Nephron (organoid): Measurements from ENCODE around the gene STK10.
A peak's percentile ranks its signal among the peaks of the same experiment; 100 is the strongest.

ENCODE experiments used
- H3K27ac Mint-ChIP-seq, 3 experiments: 2 replicates each; pipeline ENCODE4 v1.8.0; 2020; ENCODE audit warnings: mixed read lengths in 3 of 3, mild to moderate bottlenecking in 2 of 3, moderate library complexity in 1 of 3
- H3K27me3 Mint-ChIP-seq: 2 replicates; pipeline ENCODE4 v1.8.0; 2021; ENCODE audit warnings: low read depth, mild to moderate bottlenecking, moderate library complexity, mixed read lengths
- H3K36me3 Mint-ChIP-seq: 2 replicates; pipeline ENCODE4 v1.8.0; 2020; ENCODE audit warnings: low read depth, mixed read lengths
- H3K4me1 Mint-ChIP-seq: 2 replicates; pipeline ENCODE4 v1.8.0; 2020; ENCODE audit warnings: mixed read lengths
- H3K4me3 Mint-ChIP-seq, 3 experiments: 2 replicates each; pipeline ENCODE4 v1.8.0; 2020; ENCODE audit warnings: mild to moderate bottlenecking in 3 of 3, mixed read lengths in 3 of 3, moderate library complexity in 2 of 3
- H3K9me3 Mint-ChIP-seq: 2 replicates; pipeline ENCODE4 v1.8.0; 2020; ENCODE audit warnings: mixed read lengths
- TF ChIP-seq, protein P1 (sequence below), 3 experiments: fragments of 200-600 bp; sonication (generic); IDR thresholded peaks; one replicate each; pipeline ENCODE4 v1.5.0; 2021; ENCODE audit warnings: antibody characterized with exemption in 3 of 3; ENCODE audit not compliant: unreplicated experiment in 3 of 3

Gene STK10

DNA sequence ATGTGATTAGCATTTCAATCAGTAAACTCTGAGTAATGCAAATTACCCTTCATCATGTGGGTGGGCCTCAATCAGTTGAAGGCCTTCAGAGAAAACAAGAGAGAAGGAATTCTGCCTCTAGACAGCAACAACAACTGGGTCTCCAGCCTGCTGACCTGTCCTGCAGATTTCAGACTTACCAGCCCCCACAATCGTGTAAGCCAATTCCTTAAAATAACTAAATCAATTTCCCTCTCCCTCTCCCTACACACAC lies 139.9 kb downstream of the STK10 start:
- Mint-ChIP-seq H3K27me3 (no peaks in the 10 kb centered on the region), H3K4me1 (peaks cover 6% of the 10 kb centered on the region), H3K9me3 (no peaks in the 10 kb centered on the region), H3K36me3 (peaks cover 32% of the 10 kb centered on the region), H3K4me3 (no peak overlapping the region), H3K27ac (peak overlapping the region in 1 of 3 experiments; percentile 50)
- TF ChIP-seq, protein P1, sequence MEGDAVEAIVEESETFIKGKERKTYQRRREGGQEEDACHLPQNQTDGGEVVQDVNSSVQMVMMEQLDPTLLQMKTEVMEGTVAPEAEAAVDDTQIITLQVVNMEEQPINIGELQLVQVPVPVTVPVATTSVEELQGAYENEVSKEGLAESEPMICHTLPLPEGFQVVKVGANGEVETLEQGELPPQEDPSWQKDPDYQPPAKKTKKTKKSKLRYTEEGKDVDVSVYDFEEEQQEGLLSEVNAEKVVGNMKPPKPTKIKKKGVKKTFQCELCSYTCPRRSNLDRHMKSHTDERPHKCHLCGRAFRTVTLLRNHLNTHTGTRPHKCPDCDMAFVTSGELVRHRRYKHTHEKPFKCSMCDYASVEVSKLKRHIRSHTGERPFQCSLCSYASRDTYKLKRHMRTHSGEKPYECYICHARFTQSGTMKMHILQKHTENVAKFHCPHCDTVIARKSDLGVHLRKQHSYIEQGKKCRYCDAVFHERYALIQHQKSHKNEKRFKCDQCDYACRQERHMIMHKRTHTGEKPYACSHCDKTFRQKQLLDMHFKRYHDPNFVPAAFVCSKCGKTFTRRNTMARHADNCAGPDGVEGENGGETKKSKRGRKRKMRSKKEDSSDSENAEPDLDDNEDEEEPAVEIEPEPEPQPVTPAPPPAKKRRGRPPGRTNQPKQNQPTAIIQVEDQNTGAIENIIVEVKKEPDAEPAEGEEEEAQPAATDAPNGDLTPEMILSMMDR (IDR thresholded peaks at IDR 0.05; ENCODE audit: unreplicated experiment in 3 of 3) = no peak

DNA sequence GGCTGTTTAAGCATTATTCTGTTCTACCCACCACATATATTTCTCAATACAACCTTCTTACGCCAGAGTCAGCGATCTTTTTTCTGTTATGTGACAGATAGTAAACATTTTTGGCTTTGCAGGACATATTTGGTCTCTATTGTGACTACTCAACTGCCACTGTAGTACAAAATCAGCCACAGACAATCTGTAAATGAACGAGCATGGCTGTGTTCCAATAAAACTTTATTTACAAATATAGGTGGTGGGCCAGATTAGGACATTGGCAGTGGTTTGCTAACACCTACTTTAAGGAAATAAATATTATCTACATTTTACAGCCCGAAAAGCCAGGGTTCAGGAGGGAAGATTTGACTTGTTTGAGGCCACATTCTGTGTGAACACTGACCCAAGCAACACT lies 141.4 kb downstream of the STK10 start:
- Mint-ChIP-seq H3K9me3 (no peaks in the 10 kb centered on the region), H3K36me3 (peaks cover 26% of the 10 kb centered on the region), H3K27me3 (no peaks in the 10 kb centered on the region), H3K27ac (no peak overlapping the region), H3K4me3 (no peak overlapping the region), H3K4me1 (peaks cover 2% of the 10 kb centered on the region)
- TF ChIP-seq, protein P1 (IDR thresholded peaks at IDR 0.05; ENCODE audit: unreplicated experiment in 3 of 3) = no peak

DNA sequence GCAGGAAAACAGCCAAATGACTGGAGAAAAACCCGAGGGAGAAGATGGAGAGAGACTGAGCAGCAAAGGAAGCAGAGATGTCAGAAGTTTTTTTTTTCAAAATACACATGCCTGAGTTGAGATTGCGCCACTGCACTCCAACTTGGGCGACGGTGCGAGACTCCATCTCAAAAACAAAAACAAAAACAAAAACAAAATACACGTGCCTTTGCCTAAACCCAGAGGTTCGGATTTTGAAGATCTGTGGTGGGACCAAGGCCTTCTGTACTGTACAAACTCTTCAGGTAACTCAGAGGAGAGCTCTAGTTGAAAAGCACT lies 142.8 kb downstream of the STK10 start:
- H3K27me3 Mint-ChIP-seq = no peaks in the 10 kb centered on the region
- H3K36me3 Mint-ChIP-seq = peaks cover 25% of the 10 kb centered on the region
- H3K9me3 Mint-ChIP-seq = no peaks in the 10 kb centered on the region
- H3K4me3 Mint-ChIP-seq = no peak overlapping the region
- TF ChIP-seq, protein P1 (IDR thresholded peaks at IDR 0.05; ENCODE audit: unreplicated experiment in 3 of 3) = no peak
- H3K27ac Mint-ChIP-seq = no peak overlapping the region
- H3K4me1 Mint-ChIP-seq = no peaks in the 10 kb centered on the region

DNA sequence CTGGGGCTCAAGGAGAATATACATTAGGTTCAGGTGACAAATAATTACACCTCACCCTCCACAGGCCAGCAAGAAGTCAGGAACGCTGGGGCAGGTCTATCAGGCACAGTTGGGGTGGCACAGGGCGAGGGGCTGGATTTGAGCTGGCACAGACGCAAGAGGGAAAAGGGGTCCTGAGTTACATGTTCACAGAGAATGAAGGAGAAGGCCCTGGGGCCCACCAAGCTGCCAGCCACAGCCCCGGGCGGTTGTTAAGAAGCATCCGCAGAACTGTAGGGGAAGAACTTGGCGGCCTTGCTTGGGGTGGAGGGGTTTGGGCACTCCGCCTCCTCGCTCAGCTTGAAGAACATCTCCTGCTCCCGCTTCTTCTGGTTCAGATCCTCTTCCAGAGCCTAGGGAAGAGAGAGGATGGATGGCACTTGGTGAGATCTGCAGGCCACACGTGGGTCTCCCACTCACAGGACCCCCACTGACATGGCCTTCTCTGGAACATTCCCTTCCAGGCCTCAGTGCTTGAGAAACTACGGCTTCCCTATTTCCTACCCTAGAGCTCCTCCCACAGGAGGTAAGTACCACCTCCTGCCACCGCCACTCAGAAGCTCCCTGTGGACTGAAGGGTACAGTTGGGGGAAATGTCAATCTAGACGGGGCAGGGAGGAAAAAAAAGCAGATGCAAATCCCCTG lies 143.3 kb downstream of the STK10 start:
- Mint-ChIP-seq H3K4me3 (no peak overlapping the region), H3K27me3 (no peaks in the 10 kb centered on the region)
- TF ChIP-seq, protein P1 (IDR thresholded peaks at IDR 0.05; ENCODE audit: unreplicated experiment in 3 of 3) = no peak

DNA sequence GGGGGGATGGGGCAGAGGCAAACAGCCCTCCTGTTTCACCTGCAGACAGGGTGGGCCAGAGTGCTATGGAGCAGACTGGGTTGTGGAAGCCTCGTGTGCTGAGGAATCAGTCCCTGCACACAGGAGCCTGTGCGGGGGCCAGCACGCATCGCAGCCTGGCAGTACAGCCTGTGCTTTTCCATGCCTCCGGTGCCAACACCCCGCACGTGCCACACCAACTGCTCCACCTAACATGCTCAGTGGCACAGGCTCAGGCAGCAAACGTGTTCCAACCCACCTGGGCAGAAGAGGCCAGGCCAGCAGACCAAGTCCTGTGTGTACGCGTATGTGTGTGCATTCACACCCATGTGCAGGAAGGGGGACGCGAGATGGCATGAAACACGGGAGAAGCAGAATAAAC lies 144.2 kb downstream of the STK10 start:
- Mint-ChIP-seq H3K27ac (no peak overlapping the region), H3K36me3 (peaks cover 20% of the 10 kb centered on the region), H3K4me1 (no peaks in the 10 kb centered on the region), H3K27me3 (no peaks in the 10 kb centered on the region), H3K9me3 (no peaks in the 10 kb centered on the region), H3K4me3 (no peak overlapping the region)
- TF ChIP-seq, protein P1 (IDR thresholded peaks at IDR 0.05; ENCODE audit: unreplicated experiment in 3 of 3) = no peak

More for the DNA sequence above, 143.3 kb downstream of the STK10 start:
- Mint-ChIP-seq H3K27ac (no peak overlapping the region), H3K36me3 (peaks cover 25% of the 10 kb centered on the region), H3K4me1 (no peaks in the 10 kb centered on the region), H3K9me3 (no peaks in the 10 kb centered on the region)

DNA sequence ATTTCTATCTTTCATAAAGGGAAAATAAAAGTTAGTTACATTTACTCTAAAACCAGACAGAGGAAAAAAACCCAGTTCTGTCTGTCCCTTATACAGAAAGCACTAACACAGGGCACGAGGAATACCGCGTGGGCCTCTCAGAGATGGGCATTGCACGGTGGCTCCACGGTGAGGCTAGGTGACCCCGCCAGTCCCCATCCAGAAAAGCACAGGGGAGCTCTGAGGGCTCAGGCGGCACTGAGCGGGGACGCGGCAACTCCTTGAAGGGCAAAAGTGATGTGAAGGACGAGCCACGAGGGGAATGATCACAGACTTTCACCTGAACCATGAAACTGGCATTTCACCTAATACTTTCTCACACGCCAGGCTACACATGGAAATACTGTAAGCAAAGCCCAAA lies 145.8 kb downstream of the STK10 start:
- no peak overlapping the region for H3K4me3 Mint-ChIP-seq
- no peak overlapping the region for H3K27ac Mint-ChIP-seq
- TF ChIP-seq, protein P1 (IDR thresholded peaks at IDR 0.05; ENCODE audit: unreplicated experiment in 3 of 3) = no peak
- no peaks in the 10 kb centered on the region for H3K4me1 Mint-ChIP-seq
- H3K36me3 Mint-ChIP-seq = peaks cover 15% of the 10 kb centered on the region
- no peaks in the 10 kb centered on the region for H3K27me3 Mint-ChIP-seq
- peaks cover 3% of the 10 kb centered on the region for H3K9me3 Mint-ChIP-seq
